NCI-H446 (cell line): ENCODE data around the gene MLPH.
A peak's percentile ranks its signal among the peaks of the same experiment; 100 is the strongest.

ENCODE experiments used
- DNase-seq, 2 experiments: peaks; one replicate each; lab custom pipeline; 2025; lab: John Stamatoyannopoulos, UW

MLPH gene

GRCh38 chr2:237546040-237546875, 59.2 kb downstream of the MLPH start:
- no peak for DNase-seq

GRCh38 chr2:237546876-237547395, 59.9 kb downstream of the MLPH start:
- DNase-seq, result no peak

DNA sequence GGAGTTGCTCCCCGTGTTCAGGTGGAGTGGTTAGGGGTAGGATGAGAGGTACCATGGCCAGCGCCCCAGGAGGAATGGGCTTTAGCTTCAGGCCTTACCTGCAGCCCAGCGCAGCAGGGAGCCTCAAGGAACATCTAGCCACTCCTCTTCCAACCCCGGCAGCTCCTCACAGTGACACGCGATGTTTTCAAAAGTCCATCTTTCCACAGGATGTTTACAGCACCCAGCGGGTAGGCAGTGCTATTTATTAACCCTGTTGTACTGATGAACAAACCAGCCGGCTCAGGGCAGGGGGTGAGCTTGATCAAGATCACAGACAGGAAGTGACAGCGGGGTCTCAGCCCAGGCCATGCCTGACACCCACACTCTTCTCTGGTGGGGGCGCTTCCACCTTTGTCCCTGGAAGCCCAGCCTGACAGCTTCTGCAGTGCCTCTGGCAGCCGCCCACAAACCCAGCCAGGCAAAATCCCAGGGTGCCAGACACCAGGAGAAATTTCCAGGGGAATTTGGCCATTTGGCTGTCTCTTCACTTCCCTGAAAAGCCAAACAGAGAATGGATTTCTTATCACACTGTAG, 60.9 kb downstream of the MLPH start:
- no peak for DNase-seq

DNA sequence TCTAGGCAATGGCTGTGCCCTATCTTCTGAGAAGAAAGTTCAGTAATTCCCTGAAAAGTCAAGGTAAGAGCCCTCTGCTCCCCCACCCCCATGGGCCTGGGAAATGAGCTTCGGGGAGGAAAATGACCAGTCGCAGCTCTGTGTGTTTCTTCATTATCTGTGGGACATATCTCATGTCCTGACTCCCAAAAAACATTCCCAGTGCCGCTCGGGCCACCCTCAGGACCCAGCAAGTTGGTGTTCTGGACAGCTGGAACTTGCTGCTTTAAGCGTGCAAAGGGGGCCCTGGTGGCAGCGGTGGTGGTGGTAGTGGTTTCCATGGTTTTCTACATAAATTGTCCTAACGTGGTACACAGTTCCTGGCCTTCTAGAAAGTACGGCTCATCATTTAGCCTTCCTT, 62.2 kb downstream of the MLPH start:
- no peak for DNase-seq

- DNase-seq, result no peak
These were observed 62.8 kb downstream of the MLPH start for GRCh38 chr2:237549643-237550415.

GRCh38 chr2:237551071-237551574, 64.1 kb downstream of the MLPH start:
- DNase-seq, result no peak

GRCh38 chr2:237552908-237553307, 65.9 kb downstream of the MLPH start:
- DNase-seq, result no peak

GRCh38 chr2:237553948-237554347, 66.9 kb downstream of the MLPH start:
- no peak for DNase-seq

DNA sequence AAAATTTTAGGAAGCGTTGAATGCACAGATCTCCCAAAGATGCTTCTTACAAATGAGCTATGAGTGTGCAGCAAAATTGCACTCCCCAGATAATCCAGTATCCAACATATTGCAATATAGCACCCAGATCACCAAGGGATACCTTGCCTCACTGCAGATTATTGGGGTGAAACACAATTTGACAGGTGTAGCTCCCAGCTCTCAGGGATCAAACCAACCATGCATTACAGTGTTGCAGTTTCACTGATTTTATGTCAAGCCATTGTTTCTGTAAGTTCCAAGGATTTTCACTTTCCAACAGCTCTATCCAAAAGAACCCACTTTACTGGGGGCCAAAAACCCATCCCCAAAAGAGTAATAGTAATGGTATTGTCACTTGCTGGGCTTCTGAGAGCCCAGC, 68.5 kb downstream of the MLPH start:
- no peak for DNase-seq

GRCh38 chr2:237556773-237557632, 70.0 kb downstream of the MLPH start:
- no peak for DNase-seq

DNA sequence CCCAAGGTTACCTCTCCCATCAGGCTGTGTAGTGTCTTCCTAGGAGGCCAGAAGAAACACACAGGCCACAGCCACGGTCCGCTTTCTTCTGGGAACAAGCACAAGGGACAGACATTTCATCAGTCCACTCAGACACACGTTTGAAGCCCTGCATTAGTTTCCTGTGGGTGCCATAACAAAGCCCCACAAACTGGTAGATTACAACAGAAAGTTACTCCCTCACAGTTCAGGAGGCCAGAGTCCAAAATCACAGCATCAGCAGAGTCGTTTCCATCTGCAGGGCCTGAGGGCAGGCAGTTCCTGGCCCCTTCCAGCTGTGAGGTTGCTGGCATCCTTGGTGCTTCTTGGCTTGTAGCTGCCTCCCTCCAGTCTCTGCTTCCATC, 70.6 kb downstream of the MLPH start:
- DNase-seq, result no peak

DNA sequence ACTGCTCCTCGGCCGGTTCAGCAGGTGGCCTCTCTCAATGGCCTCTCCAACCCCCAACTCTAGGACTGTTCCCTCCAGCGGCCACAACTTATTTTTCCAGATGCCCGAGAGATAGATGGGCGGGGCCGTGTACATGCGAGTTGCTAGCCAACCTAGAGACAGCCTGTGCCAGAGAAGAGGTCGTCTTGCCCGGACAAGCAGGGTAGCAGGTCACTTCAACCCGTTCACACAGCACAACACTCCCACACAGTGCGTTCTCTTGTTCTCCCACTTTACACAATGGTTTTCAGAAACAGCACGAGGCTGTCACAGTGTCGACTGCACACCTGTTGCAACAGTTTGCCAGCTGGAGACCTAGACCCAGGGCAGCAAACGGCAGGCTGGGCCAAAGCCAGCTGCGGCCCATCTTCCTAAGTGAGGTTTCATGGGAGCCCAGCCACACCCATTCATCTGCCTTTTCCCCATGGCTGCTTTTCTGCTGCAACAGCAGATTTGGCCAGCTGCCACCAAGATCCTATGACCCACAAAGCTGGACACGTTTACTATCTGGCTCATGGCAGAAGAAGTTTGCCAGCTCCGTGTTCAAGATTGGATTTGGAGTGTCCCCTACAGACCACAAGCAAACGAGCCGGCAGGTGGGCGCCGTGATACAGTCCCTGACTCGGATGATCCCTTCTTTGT, 72.0 kb downstream of the MLPH start:
- peak in 1 of 2 experiments; percentile 57 for DNase-seq

DNA sequence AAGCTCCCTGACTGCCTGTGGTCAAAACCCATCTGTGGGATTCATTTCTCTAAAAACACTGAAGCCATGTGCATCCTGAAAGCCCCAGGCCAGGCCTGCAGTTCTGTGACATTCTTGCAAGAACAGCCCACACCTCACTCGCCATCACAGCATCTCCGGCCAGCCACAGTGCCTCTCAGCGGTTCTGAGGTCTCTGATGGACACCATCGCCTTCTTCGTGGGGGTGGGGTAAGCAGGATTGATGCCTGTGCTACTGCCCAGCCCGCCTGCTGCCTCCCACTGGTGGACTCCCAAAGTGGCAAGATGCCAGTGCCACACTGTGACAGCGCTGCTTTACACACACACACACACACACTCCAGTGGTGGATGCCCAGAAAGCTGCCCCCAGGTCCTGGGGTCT, 74.2 kb downstream of the MLPH start:
- DNase-seq, result no peak

GRCh38 chr2:237563816-237564215, 76.8 kb downstream of the MLPH start:
- no peak for DNase-seq

- DNase-seq, result no peak
These were observed 77.6 kb downstream of the MLPH start for GRCh38 chr2:237564526-237565131.

DNA sequence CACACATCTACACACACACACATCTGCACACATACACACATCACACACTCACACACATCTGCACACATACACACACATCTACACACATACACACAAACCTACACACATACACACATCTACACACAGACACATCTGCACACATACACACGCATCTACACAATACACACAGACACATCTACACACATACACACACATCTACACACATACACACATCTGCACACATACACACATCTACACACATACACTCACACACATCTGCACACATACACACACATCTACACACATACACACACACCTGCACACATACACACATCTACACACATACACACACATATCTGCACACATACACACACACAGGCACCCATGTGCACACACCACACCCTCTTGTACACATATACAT, 78.9 kb downstream of the MLPH start:
- DNase-seq, result no peak

GRCh38 chr2:237566401-237567235, 79.6 kb downstream of the MLPH start, which contains the start of gene PRLH:
Gene PRLH (plus strand): TSS chr2:237566574. CDS start chr2:237566574, 0 bp downstream.
- no peak for DNase-seq

DNA sequence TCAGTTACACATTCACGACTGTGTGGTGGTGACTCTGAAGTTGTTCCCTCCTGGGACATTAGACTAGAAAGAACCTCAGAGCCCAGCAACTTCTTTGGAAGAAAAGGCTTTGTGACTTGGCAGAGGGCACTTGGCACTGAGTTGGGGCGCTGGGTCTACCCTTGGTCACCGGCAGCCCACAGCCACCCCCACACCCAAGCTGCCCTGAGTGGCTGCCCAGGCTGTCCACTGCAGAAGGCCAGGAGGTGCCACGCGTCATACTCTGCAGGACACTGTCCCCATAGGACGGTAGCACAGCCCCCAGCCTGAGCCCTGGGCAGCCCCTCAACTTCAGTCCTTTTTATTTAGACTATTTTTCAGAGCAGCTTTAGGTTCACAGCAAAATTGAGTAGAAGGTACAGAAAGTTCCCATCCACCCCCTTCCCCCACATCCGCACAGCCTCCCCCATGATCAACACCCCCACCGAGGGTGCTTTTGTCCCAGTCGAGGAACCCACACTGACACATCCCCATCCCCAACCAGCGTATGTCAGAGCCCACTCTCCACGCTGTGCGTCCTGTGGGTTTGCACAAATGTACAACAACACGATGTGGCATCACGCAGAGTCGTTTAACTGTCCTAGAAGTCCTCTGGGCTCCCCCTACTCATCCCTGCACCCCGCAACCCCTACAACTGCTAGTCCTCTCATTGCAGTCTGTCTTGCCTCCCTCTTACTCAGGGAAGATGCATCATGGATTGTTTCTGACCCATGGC, 80.4 kb downstream of the MLPH start:
- no peak for DNase-seq
